HG03521 (cell line): ENCODE data around the gene GLI2.

ENCODE experiments used
- ATAC-seq: cut with Tn5 transposase; IDR thresholded peaks from one replicate; pipeline ENCODE4 v1.9.1; 2021; ENCODE audit warnings: mild to moderate bottlenecking, moderate library complexity; ENCODE audit not compliant: unreplicated experiment

GLI2 gene

DNA sequence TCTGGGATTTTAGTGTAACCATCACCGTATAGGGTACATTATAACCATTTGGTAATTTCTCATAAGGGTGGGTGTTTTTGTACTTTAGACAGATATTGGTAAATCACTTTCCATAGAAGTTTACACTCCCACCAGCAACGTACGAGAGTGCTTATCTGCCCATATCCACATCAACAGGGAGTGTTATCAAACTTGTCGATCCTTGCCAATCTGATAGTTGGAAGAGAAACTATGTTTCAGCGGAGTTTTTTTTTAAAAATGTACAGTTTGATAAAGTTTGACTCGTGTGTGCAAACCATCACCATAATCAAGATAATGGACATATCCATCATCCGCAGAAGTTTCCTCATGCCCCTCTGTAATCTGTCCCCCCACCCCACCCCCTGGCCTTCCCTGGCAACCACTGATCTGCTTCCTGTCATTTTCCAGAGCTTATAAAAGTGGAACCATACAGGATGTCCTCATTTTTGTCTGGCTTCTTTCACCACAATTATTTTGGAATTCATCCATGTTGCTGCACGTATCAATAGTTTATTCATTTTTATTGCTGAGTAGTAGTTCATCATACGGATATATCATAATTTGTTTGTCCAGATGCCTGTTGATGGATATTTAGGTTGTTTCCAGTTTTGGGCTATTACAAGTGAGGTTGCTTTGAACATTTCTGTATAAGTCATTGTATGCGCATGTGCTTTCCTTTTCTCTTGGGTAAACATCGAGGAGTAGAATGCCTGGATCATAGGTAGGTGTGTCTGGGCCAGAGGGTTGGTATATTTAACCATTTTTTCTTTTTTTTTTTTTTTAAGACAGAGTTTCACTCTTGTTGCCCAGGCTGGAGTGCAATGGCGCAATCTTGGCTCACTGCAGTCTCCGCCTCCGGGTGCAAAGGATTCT is 18.6 kb downstream of the GLI2 start:
- ATAC-seq = no peak

GRCh38 chr2:120758181-120759144 is 22.8 kb downstream of the GLI2 start:
- no peak for ATAC-seq

- no peak for ATAC-seq
These were observed 24.1 kb downstream of the GLI2 start for GRCh38 chr2:120759543-120760331.

- no peak for ATAC-seq
These were observed 24.9 kb downstream of the GLI2 start for GRCh38 chr2:120760446-120761135.

DNA sequence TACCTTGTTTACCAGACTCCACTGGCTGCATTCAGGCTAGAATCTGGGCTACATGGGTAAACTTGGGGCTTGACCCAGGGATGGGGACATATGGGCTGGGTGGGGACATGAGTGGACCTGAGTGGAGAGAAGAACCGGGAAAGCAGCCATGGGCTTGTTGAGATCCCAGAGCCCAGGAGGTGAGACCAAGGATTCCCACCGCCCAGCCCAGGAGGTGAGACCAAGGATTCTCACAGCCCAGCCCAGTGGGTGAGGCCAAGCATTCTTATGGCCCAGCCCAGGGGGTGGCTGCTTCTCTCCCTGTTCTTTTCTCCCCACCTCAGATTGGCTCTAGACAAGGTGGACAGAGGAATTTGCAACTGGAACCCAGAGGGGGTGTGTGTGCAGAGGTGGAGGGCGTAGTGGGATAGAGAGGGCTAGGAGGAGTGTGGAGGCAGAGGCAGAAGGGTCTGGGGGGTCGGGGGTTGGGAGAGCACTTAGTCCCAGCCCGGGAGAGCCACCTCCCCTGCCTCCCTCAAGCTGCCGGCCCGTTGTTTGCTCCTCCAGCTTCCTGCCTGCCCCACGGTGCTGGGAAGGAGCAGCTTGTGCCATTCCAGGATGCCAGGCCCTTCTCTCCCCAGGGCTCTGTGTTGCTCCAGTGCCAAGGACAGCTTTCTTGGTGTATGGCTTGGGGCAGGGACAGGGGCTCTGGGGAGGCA is 25.6 kb downstream of the GLI2 start:
- ATAC-seq = no peak

DNA sequence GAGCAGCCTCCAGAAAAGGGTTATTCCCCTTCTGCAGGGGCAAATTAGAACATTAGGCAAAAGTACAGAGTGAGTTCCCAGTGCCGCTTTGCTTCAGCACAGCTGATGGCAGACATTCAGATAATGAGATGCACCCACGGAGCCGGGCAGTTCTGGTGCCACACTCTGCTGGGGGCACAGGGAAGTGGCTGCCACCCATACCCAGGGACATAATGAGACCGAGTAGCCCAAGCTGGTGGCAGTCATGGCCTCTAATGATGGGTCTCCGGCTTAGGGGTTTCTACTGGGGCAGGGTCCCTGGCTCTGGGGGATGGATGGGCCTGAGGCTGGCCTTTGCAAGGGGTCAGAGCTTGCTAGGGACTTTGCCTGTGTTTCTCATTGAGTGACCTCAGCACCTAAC is 26.2 kb downstream of the GLI2 start:
- no peak for ATAC-seq

- ATAC-seq = no peak
These were observed 26.8 kb downstream of the GLI2 start for GRCh38 chr2:120762341-120763061.

- no peak for ATAC-seq
These were observed 27.8 kb downstream of the GLI2 start for GRCh38 chr2:120763508-120763907.

GRCh38 chr2:120763931-120764330 is 28.3 kb downstream of the GLI2 start:
- ATAC-seq = no peak

DNA sequence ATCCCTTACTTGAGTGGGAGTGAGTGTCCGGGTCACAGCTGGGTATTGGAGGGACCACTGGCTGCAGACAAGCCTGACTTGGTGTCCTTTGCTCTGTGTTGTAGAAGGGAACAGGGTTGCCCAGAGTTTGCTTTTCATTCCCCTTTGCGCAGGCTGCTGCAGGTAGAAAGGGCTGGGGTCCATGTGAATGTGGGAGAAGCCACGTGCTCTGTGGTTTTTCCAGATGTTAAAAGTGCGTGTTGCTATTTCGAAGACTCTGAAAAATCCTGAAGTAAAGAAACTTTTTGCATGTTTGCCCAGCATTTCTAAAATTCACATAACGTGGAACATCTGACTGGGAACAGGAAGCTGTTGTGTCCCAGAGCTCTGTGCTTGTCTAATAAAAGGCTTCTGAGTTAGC is 28.8 kb downstream of the GLI2 start:
- no peak for ATAC-seq

- ATAC-seq = no peak
These were observed 29.5 kb downstream of the GLI2 start for GRCh38 chr2:120764991-120765677.

DNA sequence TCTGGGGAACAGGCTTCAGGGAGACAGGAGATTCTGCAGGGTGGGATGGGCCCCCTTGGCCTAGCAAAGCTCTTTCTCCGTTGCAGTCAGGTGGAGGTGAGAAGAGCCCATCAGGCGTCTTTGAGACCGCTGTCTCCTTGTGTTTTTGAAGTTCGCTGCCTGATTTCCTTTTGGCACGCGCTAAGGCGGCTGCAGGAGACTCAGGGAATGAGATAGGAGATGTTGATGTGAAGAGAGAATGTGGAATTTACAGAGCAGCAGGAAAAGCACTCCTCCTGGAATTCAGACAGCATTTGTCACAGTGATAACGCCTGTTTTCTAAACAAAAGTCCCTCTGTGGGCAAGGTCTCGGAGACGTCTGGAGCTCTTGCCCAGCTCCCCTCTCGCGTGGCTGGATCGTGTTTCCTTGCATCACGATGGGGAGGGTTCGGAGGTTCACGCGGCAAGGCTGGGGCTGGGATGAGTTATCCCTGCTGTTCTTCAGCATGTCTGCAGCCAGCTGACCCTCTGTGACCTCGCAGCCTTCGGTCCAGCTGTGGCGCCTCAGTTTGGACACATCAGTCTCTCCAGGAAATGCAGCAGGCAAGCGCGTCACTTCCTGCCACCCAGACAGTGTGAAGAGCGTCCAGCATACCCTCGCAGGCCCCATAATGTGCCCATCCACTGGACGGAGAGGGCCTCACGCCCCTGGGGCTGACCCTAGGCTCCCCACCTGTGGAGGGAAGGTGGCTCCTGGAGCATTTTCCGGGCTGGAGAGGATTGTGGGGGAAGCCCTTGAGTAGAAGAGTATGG is 30.2 kb downstream of the GLI2 start:
- ATAC-seq = no peak

DNA sequence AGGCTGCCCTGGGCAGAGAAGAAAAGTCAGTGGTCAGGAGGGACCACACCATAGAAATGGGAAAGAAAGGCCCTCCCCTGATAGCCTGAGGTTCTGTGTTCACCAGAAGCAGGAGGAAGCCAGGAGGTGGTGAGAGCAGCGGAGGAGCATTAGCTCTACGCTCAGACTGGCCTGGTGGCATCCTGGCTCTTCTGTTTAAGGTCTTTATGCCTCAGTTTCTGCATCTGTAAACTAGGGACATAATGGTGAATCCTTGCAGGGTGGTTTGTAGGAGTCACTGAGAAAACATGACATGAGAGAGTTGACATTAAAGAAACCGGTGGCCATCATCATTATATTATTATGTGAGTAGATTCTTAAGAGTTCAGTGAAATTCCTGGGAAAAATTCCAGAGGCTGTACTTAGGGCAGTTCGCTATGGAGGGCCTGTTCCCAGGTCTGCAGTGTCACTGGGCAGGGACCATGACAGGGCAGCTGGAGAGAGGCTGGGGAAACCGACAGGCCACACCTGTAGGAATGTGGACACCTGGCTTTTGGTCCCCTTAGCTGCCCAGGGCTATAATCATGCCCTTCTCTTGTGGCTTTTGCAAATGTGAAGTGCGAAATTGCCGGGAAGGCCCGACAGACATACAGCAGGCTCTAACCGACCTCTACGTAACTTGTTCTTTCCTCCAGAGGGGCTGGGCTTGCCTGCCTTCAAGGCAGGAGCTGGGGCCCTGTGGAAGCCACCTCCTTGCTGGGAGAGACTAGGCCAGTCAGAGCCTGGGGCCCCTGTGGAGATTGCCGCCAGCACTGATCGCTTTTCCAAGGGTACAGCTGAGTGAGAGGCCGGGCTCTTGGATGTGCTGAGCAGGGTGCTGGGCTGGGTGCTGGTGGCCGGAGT is 31.0 kb downstream of the GLI2 start:
- ATAC-seq = no peak

GRCh38 chr2:120767486-120768005 is 31.9 kb downstream of the GLI2 start:
- no peak for ATAC-seq

GRCh38 chr2:120768112-120769048 is 32.7 kb downstream of the GLI2 start:
- no peak for ATAC-seq
